ENCODE data around the gene DDX3X. TPM values are rescaled to one million over a fixed set of nuclear protein-coding genes. Genes with fewer than 3 reads are reported as not detected.
A peak's percentile ranks its signal among the peaks of the same experiment; 100 is the strongest.

The DDX3X gene
- total and polyA plus RNA-seq, 2 donors from 2014 or later = 43.6 to 275 TPM

- H3K27me3 ChIP-seq (ENCODE audit: control insufficient read depth, insufficient read depth, low read length) = peaks cover 8% of the 10 kb centered on the region
- no peak for TF ChIP-seq CTCF (IDR thresholded peaks at IDR 0.05; ENCODE audit: borderline replicate concordance, extremely low read depth, insufficient read depth)
- H3K9me3 ChIP-seq (ENCODE audit: control insufficient read depth in 2 of 3, insufficient read depth in 1 of 3, low read length in 3 of 3) = no peaks in the 10 kb centered on the region
- intact Hi-C loops (cut with DNase I) = no loop called here
- peaks cover 5 to 10% (median 6%) of the 10 kb centered on the region in 3 donors for H3K36me3 ChIP-seq (ENCODE audit: control insufficient read depth in 2 of 3, insufficient read depth in 3 of 3, low read length in 3 of 3)
- peak overlapping the region; percentile 88 to 99 (median 89) for H3K4me3 ChIP-seq (ENCODE audit: low read length in 3 of 3)
- H3K27ac ChIP-seq (ENCODE audit: low read depth in 2 of 2, low read length in 2 of 2) = peak overlapping the region; percentile 99 to 100
- H3K9ac ChIP-seq (ENCODE audit: low read length in 3 of 3) = peak overlapping the region; percentile 89 to 90 (median 89)
- H3K4me1 ChIP-seq (ENCODE audit: control insufficient read depth in 2 of 3, insufficient read depth in 2 of 3, low read depth in 1 of 3, low read length in 3 of 3) = peaks cover 0 to 10% (median 3%) of the 10 kb centered on the region in 3 donors
- DNase-seq (peak in 1 of 5 donors; percentile 8), FAIRE-seq (no peak)
These were observed 1.4 kb downstream of the DDX3X start for GRCh38 chrX:41335198-41335957.

GRCh38 chrX:41335958-41336331 lies 2.0 kb downstream of the DDX3X start:
- Histone ChIP-seq H3K9me3 (ENCODE audit: control insufficient read depth in 2 of 3, insufficient read depth in 1 of 3, low read length in 3 of 3) (no peaks in the 10 kb centered on the region), H3K4me3 (ENCODE audit: low read length in 3 of 3) (peak overlapping the region; percentile 88 to 99 (median 89)), H3K4me1 (ENCODE audit: control insufficient read depth in 2 of 3, insufficient read depth in 2 of 3, low read depth in 1 of 3, low read length in 3 of 3) (peaks cover 0 to 10% (median 3%) of the 10 kb centered on the region in 3 donors), H3K27me3 (ENCODE audit: control insufficient read depth, insufficient read depth, low read length) (peaks cover 8% of the 10 kb centered on the region), H3K27ac (ENCODE audit: low read depth in 2 of 2, low read length in 2 of 2) (peak overlapping the region; percentile 3 to 100), H3K36me3 (ENCODE audit: control insufficient read depth in 2 of 3, insufficient read depth in 3 of 3, low read length in 3 of 3) (peaks cover 5 to 14% (median 9%) of the 10 kb centered on the region in 3 donors), H3K9ac (ENCODE audit: low read length in 3 of 3) (peak overlapping the region; percentile 89 to 90 (median 89))
- TF ChIP-seq CTCF (IDR thresholded peaks at IDR 0.05; ENCODE audit: borderline replicate concordance, extremely low read depth, insufficient read depth) = no peak
- FAIRE-seq (no peak), DNase-seq (no peak)
- intact Hi-C loops (cut with DNase I) = no loop called here

- FAIRE-seq (no peak), DNase-seq (no peak)
- no peak overlapping the region for H3K27ac ChIP-seq (ENCODE audit: low read depth in 2 of 2, low read length in 2 of 2)
- H3K9me3 ChIP-seq (ENCODE audit: control insufficient read depth in 2 of 3, insufficient read depth in 1 of 3, low read length in 3 of 3) = no peaks in the 10 kb centered on the region
- H3K4me1 ChIP-seq (ENCODE audit: control insufficient read depth in 2 of 3, insufficient read depth in 2 of 3, low read depth in 1 of 3, low read length in 3 of 3) = peaks cover 0 to 10% (median 3%) of the 10 kb centered on the region in 3 donors
- no peak for TF ChIP-seq CTCF (IDR thresholded peaks at IDR 0.05; ENCODE audit: borderline replicate concordance, extremely low read depth, insufficient read depth)
- H3K4me3 ChIP-seq (ENCODE audit: low read length in 3 of 3) = peak overlapping the region; percentile 88 to 99 (median 89)
- intact Hi-C loops (cut with DNase I) = no loop called here
- peaks cover 5 to 16% (median 9%) of the 10 kb centered on the region in 3 donors for H3K36me3 ChIP-seq (ENCODE audit: control insufficient read depth in 2 of 3, insufficient read depth in 3 of 3, low read length in 3 of 3)
- peak overlapping the region in 1 of 3 donors; percentile 90 for H3K9ac ChIP-seq (ENCODE audit: low read length in 3 of 3)
- peaks cover 8% of the 10 kb centered on the region for H3K27me3 ChIP-seq (ENCODE audit: control insufficient read depth, insufficient read depth, low read length)
These were observed 2.5 kb downstream of the DDX3X start for GRCh38 chrX:41336447-41336846.
